HUES48 (cell line): Measurements from ENCODE around the gene ALDH1A2.

ENCODE experiments used
- H3K27ac ChIP-seq: one replicate; pipeline ENCODE4 v1.7.0; 2013; ENCODE audit warnings: low read depth, low read length, inconsistent platforms
- H3K27me3 ChIP-seq: 2 replicates; pipeline ENCODE4 v1.6.1; 2013; ENCODE audit warnings: mild to moderate bottlenecking, low read length; ENCODE audit not compliant: control insufficient read depth, insufficient read depth
- H3K36me3 ChIP-seq: 2 replicates; pipeline ENCODE4 v1.6.1; 2013; ENCODE audit warnings: low read length; ENCODE audit not compliant: control insufficient read depth, insufficient read depth
- H3K4me1 ChIP-seq: 2 replicates; pipeline ENCODE4 v1.6.1; 2013; ENCODE audit warnings: mild to moderate bottlenecking, low read length; ENCODE audit not compliant: control insufficient read depth, insufficient read depth
- H3K4me3 ChIP-seq: 2 replicates; pipeline ENCODE4 v1.5.1; 2013; ENCODE audit warnings: mild to moderate bottlenecking, low read depth, low read length
- H3K9ac ChIP-seq: 2 replicates; pipeline ENCODE4 v1.6.1; 2013; ENCODE audit warnings: mild to moderate bottlenecking, low read depth, low read length, moderate library complexity
- H3K9me3 ChIP-seq: 2 replicates; pipeline ENCODE4 v1.6.1; 2013; ENCODE audit warnings: low read length; ENCODE audit not compliant: control insufficient read depth, insufficient read depth

ALDH1A2 gene

GRCh38 chr15:57957113-57957512 is 108.4 kb downstream of the ALDH1A2 start:
- no peaks in the 10 kb centered on the region for H3K4me1 ChIP-seq
- H3K27me3 ChIP-seq = no peaks in the 10 kb centered on the region
- no peak overlapping the region for H3K4me3 ChIP-seq
- H3K36me3 ChIP-seq = no peaks in the 10 kb centered on the region
- no peak overlapping the region for H3K27ac ChIP-seq
- H3K9ac ChIP-seq = no peak overlapping the region
- H3K9me3 ChIP-seq = no peaks in the 10 kb centered on the region

GRCh38 chr15:57953874-57954273 is 111.6 kb downstream of the ALDH1A2 start:
- Histone ChIP-seq H3K9me3 (no peaks in the 10 kb centered on the region), H3K27ac (no peak overlapping the region), H3K4me1 (no peaks in the 10 kb centered on the region), H3K9ac (no peak overlapping the region), H3K27me3 (no peaks in the 10 kb centered on the region; the same call in 1 of the 2 replicates), H3K36me3 (no peaks in the 10 kb centered on the region), H3K4me3 (no peak overlapping the region)

- Histone ChIP-seq H3K4me3 (no peak overlapping the region), H3K9me3 (no peaks in the 10 kb centered on the region), H3K4me1 (peaks cover 5% of the 10 kb centered on the region; the same call in 1 of the 2 replicates), H3K36me3 (no peaks in the 10 kb centered on the region), H3K9ac (no peak overlapping the region), H3K27ac (no peak overlapping the region), H3K27me3 (no peaks in the 10 kb centered on the region; the same call in 1 of the 2 replicates)
Measured at GRCh38 chr15:57951328-57951932, 114.1 kb downstream of the ALDH1A2 start.

GRCh38 chr15:57950381-57950946 is 115.0 kb downstream of the ALDH1A2 start:
- Histone ChIP-seq H3K4me3 (no peak overlapping the region), H3K9me3 (no peaks in the 10 kb centered on the region), H3K9ac (no peak overlapping the region), H3K27me3 (no peaks in the 10 kb centered on the region; the same call in 1 of the 2 replicates), H3K4me1 (peaks cover 5% of the 10 kb centered on the region; the same call in 1 of the 2 replicates), H3K36me3 (no peaks in the 10 kb centered on the region), H3K27ac (no peak overlapping the region)

- Histone ChIP-seq H3K9me3 (no peaks in the 10 kb centered on the region), H3K27ac (no peak overlapping the region), H3K4me3 (no peak overlapping the region), H3K36me3 (no peaks in the 10 kb centered on the region), H3K9ac (no peak overlapping the region), H3K27me3 (no peaks in the 10 kb centered on the region; the same call in 1 of the 2 replicates), H3K4me1 (peaks cover 5% of the 10 kb centered on the region; the same call in 1 of the 2 replicates)
Measured at GRCh38 chr15:57949374-57949943, 116.1 kb downstream of the ALDH1A2 start.

- Histone ChIP-seq H3K4me1 (peaks cover 5% of the 10 kb centered on the region; the same call in 1 of the 2 replicates), H3K9ac (no peak overlapping the region), H3K36me3 (no peaks in the 10 kb centered on the region), H3K27me3 (no peaks in the 10 kb centered on the region; the same call in 1 of the 2 replicates), H3K9me3 (no peaks in the 10 kb centered on the region), H3K27ac (no peak overlapping the region), H3K4me3 (no peak overlapping the region)
Measured at GRCh38 chr15:57948351-57949289, 116.9 kb downstream of the ALDH1A2 start.

- Histone ChIP-seq H3K36me3 (no peaks in the 10 kb centered on the region), H3K4me3 (no peak overlapping the region), H3K9ac (no peak overlapping the region), H3K27me3 (no peaks in the 10 kb centered on the region; the same call in 1 of the 2 replicates), H3K9me3 (no peaks in the 10 kb centered on the region), H3K4me1 (peaks cover 5% of the 10 kb centered on the region; the same call in 1 of the 2 replicates), H3K27ac (no peak overlapping the region)
Measured at GRCh38 chr15:57947781-57948180, 117.7 kb downstream of the ALDH1A2 start.

- Histone ChIP-seq H3K9me3 (no peaks in the 10 kb centered on the region), H3K4me3 (no peak overlapping the region), H3K36me3 (no peaks in the 10 kb centered on the region), H3K27ac (no peak overlapping the region), H3K4me1 (peaks cover 5% of the 10 kb centered on the region; the same call in 1 of the 2 replicates), H3K27me3 (no peaks in the 10 kb centered on the region; the same call in 1 of the 2 replicates), H3K9ac (no peak overlapping the region)
Measured at GRCh38 chr15:57947282-57947681, 118.2 kb downstream of the ALDH1A2 start.

GRCh38 chr15:57946491-57947048 is 118.9 kb downstream of the ALDH1A2 start:
- no peak overlapping the region for H3K27ac ChIP-seq
- H3K27me3 ChIP-seq = no peaks in the 10 kb centered on the region; the same call in 1 of the 2 replicates
- H3K4me1 ChIP-seq = peaks cover 5% of the 10 kb centered on the region; the same call in 1 of the 2 replicates
- H3K9me3 ChIP-seq = no peaks in the 10 kb centered on the region
- no peak overlapping the region for H3K9ac ChIP-seq
- H3K4me3 ChIP-seq = no peak overlapping the region
- H3K36me3 ChIP-seq = no peaks in the 10 kb centered on the region

GRCh38 chr15:57945616-57946015 is 119.9 kb downstream of the ALDH1A2 start:
- no peak overlapping the region for H3K9ac ChIP-seq
- H3K9me3 ChIP-seq = no peaks in the 10 kb centered on the region
- peaks cover 5% of the 10 kb centered on the region; the same call in 1 of the 2 replicates for H3K4me1 ChIP-seq

More at GRCh38 chr15:57945616-57946015, 119.9 kb downstream of the ALDH1A2 start:
- Histone ChIP-seq H3K36me3 (no peaks in the 10 kb centered on the region), H3K27me3 (no peaks in the 10 kb centered on the region; the same call in 1 of the 2 replicates), H3K27ac (no peak overlapping the region), H3K4me3 (no peak overlapping the region)
